ENCODE measurements around the gene CPEB4.

DNA sequence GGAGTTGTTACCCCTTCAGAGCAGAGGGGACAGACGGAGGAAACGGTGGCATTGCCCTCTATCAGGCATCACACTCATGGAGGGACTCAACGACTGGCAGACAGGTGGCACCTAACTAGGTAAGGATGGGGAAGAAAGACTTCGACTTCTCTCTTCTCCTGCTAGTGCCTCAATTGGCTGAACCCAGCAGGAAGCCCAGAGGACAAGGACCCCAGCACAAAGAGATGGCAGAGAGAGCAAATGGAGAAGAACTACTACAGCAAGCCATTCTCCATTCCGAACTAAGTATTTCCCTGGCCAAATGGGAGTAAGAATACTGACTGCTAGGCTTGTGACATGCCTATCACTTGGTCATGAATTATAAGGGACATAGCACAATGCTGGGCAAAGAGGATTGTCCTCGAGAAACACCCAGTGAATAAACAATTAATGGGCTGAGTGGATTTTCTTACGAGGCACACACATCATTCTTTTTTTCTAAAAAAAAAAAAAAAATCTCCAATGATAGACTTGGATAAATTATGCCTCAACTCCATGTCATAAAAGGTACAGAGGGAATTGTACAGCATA is 35.3 kb upstream of the CPEB4 start:
- no peak for TF ChIP-seq CTCF (conservative IDR thresholded peaks at IDR 0.05; ENCODE audit: low read depth in 2 of 2)
- TF ChIP-seq EZH2 (IDR thresholded peaks at IDR 0.05; ENCODE audit: low read depth, unreplicated experiment) = no peak
- TF ChIP-seq, protein P1, sequence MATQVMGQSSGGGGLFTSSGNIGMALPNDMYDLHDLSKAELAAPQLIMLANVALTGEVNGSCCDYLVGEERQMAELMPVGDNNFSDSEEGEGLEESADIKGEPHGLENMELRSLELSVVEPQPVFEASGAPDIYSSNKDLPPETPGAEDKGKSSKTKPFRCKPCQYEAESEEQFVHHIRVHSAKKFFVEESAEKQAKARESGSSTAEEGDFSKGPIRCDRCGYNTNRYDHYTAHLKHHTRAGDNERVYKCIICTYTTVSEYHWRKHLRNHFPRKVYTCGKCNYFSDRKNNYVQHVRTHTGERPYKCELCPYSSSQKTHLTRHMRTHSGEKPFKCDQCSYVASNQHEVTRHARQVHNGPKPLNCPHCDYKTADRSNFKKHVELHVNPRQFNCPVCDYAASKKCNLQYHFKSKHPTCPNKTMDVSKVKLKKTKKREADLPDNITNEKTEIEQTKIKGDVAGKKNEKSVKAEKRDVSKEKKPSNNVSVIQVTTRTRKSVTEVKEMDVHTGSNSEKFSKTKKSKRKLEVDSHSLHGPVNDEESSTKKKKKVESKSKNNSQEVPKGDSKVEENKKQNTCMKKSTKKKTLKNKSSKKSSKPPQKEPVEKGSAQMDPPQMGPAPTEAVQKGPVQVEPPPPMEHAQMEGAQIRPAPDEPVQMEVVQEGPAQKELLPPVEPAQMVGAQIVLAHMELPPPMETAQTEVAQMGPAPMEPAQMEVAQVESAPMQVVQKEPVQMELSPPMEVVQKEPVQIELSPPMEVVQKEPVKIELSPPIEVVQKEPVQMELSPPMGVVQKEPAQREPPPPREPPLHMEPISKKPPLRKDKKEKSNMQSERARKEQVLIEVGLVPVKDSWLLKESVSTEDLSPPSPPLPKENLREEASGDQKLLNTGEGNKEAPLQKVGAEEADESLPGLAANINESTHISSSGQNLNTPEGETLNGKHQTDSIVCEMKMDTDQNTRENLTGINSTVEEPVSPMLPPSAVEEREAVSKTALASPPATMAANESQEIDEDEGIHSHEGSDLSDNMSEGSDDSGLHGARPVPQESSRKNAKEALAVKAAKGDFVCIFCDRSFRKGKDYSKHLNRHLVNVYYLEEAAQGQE (IDR thresholded peaks at IDR 0.05; ENCODE audit: unreplicated experiment) = no peak
- no peak for TF ChIP-seq STAT1 (IDR thresholded peaks at IDR 0.05; ENCODE audit: unreplicated experiment)
- no peak for TF ChIP-seq CREB1 (CRISPR knock-in tag; IDR thresholded peaks at IDR 0.05; ENCODE audit: low read depth)
- no peak for TF ChIP-seq POLR2AphosphoS5 (IDR thresholded peaks at IDR 0.05; ENCODE audit: low read depth)
- no peak for TF ChIP-seq EZH2phosphoT487 (IDR thresholded peaks at IDR 0.05; ENCODE audit: unreplicated experiment)
